Activated CD4-positive, alpha-beta T cell treated with anti-CD3 and anti-CD28 coated beads for 36 hours (primary cell): Measurements from ENCODE around the gene SIPA1. TPM values are rescaled to one million over a fixed set of nuclear protein-coding genes. Genes with fewer than 3 reads are reported as not detected.

Experiments used
- ATAC-seq: fragments of 200-7000 bp; cut with Tn5 transposase; one replicate; pipeline ENCODE4 v1.10.0; 2021; ENCODE audit warnings: mild to moderate bottlenecking, moderate library complexity
- CTCF ChIA-PET: fragments of 350-600 bp; sonication (Branson Sonifier 250); formaldehyde crosslinking; loops from one replicate; lab custom pipeline; 2021; ENCODE audit warnings: antibody characterized with exemption; lab: Charles Lee
- POLR2A ChIA-PET: fragments of 350-600 bp; sonication (Branson Sonifier 250); formaldehyde crosslinking; loops from one replicate; lab custom pipeline; 2021; ENCODE audit warnings: antibody characterized with exemption, inconsistent platforms; lab: Charles Lee
- DNase-seq: peaks from one replicate; pipeline ENCODE4 v3.0.0-alpha.2; 2020
- H3K27ac Mint-ChIP-seq: one replicate; pipeline ENCODE4 v1.8.0; 2021; ENCODE audit warnings: mixed read lengths
- H3K27me3 Mint-ChIP-seq: one replicate; pipeline ENCODE4 v1.8.0; 2021; ENCODE audit warnings: mixed read lengths
- H3K36me3 Mint-ChIP-seq: one replicate; pipeline ENCODE4 v1.8.0; 2021; ENCODE audit warnings: low read depth, mixed read lengths
- H3K4me1 Mint-ChIP-seq: one replicate; pipeline ENCODE4 v1.8.0; 2021; ENCODE audit warnings: mixed read lengths
- H3K4me3 Mint-ChIP-seq: one replicate; pipeline ENCODE4 v1.8.0; 2021; ENCODE audit warnings: mild to moderate bottlenecking, moderate library complexity, mixed read lengths
- H3K9me3 Mint-ChIP-seq: one replicate; pipeline ENCODE4 v1.8.0; 2021; ENCODE audit warnings: low read depth, mixed read lengths
- intact Hi-C, 2 experiments: fragments of 100-400 bp; cut with DNase I in 1 of 2; cut with micrococcal nuclease in 1 of 2; formaldehyde crosslinking; loops; one replicate each; pipeline versions ENCODE4 v1.14.2 to v1.15.1; 2022 to 2024; cut with DNase I, micrococcal nuclease
- total RNA-seq, 2 experiments: library from RNA; stranded (reverse); gene quantifications; one replicate each; pipeline ENCODE4 v1.2.3, GENCODE V29; 2021

Gene SIPA1
- total RNA-seq, 2 experiments from 2014 or later = 181 to 202 TPM

DNA sequence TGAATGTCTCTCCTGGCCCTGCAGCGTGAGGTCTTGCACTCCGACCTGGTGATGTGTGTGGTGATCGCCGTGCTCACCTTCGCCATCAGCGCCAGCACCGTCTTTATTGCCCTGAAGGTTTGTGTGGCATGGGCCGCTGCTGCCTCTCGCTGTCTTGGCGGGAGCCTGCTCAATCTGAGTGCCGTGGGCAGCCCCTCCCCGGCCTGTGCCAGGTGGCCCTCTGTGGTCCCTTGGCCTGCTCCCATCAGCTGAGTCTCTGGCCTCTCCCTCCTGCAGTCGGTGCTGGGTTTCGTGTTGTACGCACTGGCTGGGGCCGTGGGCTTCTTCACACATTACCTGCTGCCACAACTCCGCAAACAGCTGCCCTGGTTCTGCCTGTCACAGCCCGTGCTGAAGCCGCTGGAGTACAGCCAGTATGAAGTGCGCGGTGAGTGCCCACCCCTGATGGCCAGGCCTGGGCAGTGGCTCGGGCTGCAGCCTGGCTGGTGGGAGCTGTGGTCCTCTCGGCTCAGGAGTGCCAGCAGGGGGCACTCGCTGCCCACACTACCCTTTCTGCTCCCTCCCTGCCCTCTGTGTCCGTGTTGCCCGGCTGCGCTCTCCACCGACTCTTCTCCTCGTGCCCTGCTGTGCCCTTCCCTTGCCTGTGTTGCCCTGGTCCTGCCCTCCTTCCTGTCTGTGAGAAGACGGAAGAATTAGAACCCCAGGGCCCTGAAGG, 12.1 kb upstream of the SIPA1 start:
- DNase-seq (peak; percentile 73), ATAC-seq (peak; percentile 85)
- ChIA-PET CTCF (interaction anchor here (0.9 to 2.9 kb wide), 10 partner anchors 9 to 191 kb away, joined by 3 to 13 read pairs (median 4); partner anchors contain the start of gene SIPA1), POLR2A (interaction anchor here (0.6 kb wide), 1 partner anchor 232 kb away, joined by 3 read pairs; no protein-coding TSS in a partner anchor)
- no peaks in the 10 kb centered on the region for H3K9me3 Mint-ChIP-seq
- H3K4me3 Mint-ChIP-seq = no peak overlapping the region
- H3K4me1 Mint-ChIP-seq = no peaks in the 10 kb centered on the region
- peaks cover 51% of the 10 kb centered on the region for H3K36me3 Mint-ChIP-seq
- H3K27ac Mint-ChIP-seq = no peak overlapping the region
- intact Hi-C loops = loop anchor here in 1 of 2 experiments (1.0 to 2.0 kb wide), 2 partner anchors 193 to 363 kb away; no protein-coding TSS in a partner anchor
- H3K27me3 Mint-ChIP-seq = no peaks in the 10 kb centered on the region

DNA sequence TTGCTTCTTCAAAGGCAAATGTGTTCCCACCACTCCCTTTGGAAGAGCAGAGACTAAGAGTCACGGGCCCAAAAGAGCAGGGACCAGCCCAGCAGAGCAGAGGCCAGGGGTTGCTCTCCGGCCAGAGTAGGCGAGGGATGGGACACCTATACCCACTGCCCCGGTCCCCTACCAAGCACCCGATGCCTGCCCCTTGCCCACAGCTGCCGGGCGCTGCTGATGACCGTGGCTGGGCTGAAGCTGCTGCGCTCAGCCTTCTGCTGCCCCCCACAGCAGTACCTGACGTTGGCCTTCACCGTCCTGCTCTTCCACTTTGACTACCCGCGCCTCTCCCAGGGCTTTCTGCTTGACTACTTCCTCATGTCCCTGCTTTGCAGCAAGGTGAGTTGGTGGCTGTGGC, 10.7 kb upstream of the SIPA1 start:
- intact Hi-C loops = loop anchor here in 1 of 2 experiments (2.0 kb wide), 1 partner anchor 362 kb away; no protein-coding TSS in a partner anchor
- Mint-ChIP-seq H3K27ac (no peak overlapping the region), H3K36me3 (peaks cover 48% of the 10 kb centered on the region), H3K9me3 (no peaks in the 10 kb centered on the region), H3K27me3 (no peaks in the 10 kb centered on the region), H3K4me3 (no peak overlapping the region), H3K4me1 (no peaks in the 10 kb centered on the region)
- DNase-seq = no peak
- POLR2A ChIA-PET = no interaction called here
- CTCF ChIA-PET = interaction anchor here (0.7 to 2.9 kb wide), 3 partner anchors 11 to 143 kb away, joined by 4 to 13 read pairs (median 7); partner anchors contain the start of gene SIPA1
- ATAC-seq = no peak

DNA sequence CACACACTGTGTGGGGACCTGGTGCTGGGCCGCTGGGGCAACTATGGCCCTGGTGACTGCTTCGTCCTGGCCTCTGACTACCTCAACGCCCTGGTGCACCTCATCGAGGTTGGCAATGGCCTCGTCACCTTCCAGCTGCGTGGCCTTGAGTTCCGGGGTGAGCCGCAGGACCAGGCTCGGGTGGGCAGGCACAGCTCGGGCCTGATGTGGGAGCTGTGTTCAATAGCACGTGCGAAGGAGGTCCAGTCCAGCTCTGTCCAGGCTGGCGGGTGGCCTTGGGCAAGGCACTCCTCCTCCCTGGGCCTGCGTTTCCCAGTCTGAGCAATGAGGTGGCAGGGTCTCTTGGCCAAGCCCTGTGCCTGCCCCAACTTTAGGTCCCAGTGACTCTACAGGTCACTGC, 8.3 kb upstream of the SIPA1 start:
- ChIA-PET CTCF (no interaction called here), POLR2A (no interaction called here)
- H3K9me3 Mint-ChIP-seq = no peaks in the 10 kb centered on the region
- H3K4me1 Mint-ChIP-seq = peaks cover 4% of the 10 kb centered on the region
- no peak overlapping the region for H3K27ac Mint-ChIP-seq
- H3K27me3 Mint-ChIP-seq = no peaks in the 10 kb centered on the region
- no peak for ATAC-seq
- intact Hi-C loops = no loop called here
- H3K4me3 Mint-ChIP-seq = no peak overlapping the region
- no peak for DNase-seq
- peaks cover 42% of the 10 kb centered on the region for H3K36me3 Mint-ChIP-seq

DNA sequence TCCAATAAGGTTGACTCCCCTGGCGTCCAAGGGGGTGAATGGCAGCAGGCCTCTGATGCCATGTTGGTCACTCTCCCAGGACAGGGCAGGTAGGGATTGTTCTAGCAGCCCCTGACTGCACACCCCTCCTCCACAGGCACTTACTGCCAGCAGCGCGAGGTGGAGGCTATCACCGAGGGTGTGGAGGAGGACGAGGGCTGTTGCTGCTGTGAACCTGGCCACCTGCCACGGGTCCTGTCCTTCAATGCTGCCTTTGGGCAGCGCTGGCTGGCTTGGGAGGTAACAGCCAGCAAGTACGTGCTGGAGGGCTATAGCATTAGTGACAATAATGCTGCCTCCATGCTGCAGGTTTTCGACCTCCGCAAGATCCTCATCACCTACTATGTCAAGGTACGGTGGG, 7.7 kb upstream of the SIPA1 start:
- H3K36me3 Mint-ChIP-seq = peaks cover 42% of the 10 kb centered on the region
- no peak overlapping the region for H3K4me3 Mint-ChIP-seq
- H3K9me3 Mint-ChIP-seq = no peaks in the 10 kb centered on the region
- no peaks in the 10 kb centered on the region for H3K27me3 Mint-ChIP-seq
- ATAC-seq (no peak), DNase-seq (no peak)
- ChIA-PET POLR2A (no interaction called here), CTCF (interaction anchor here (1.2 kb wide), 1 partner anchor 150 kb away, joined by 4 read pairs; no protein-coding TSS in a partner anchor)
- peaks cover 4% of the 10 kb centered on the region for H3K4me1 Mint-ChIP-seq
- no peak overlapping the region for H3K27ac Mint-ChIP-seq
- intact Hi-C loops = no loop called here

DNA sequence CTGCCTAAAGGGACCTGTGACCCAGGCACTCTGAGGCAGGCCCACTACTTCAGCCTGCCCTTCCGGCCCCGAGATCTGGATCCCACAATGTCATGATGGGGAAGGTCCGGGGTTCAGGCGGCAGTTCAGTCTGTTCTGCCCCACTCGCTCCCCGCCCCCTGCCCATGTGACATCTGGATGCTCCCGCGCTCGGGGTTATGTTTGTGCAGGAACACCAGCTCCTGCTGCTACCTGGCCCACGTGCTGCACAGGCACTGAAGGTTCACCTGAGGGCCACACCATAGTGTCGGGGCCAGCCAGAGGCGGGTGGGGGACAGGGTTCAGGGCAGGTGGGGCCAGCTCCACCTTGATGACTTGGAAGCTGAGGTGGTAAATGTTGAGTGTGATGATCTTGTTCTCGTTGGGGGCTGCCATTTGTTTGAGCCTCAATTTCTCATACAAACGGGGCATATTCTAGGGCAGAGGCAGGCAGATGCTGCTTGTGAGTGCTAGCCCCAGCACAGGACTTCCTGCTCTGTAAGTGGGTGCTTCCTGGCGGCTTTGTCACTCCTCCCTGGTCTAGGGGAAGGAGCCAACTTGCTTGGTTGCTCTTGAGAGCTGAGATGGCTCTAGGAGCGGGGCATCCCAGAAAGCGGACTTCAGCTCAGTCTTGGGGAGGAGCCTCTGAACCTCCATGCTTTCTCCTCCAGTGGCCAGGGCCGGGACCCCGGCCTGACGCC, 4.4 kb upstream of the SIPA1 start:
- CTCF ChIA-PET = interaction anchor here (0.9 to 1.5 kb wide), 2 partner anchors 10 to 25 kb away, joined by 3 to 4 read pairs; no protein-coding TSS in a partner anchor

DNA sequence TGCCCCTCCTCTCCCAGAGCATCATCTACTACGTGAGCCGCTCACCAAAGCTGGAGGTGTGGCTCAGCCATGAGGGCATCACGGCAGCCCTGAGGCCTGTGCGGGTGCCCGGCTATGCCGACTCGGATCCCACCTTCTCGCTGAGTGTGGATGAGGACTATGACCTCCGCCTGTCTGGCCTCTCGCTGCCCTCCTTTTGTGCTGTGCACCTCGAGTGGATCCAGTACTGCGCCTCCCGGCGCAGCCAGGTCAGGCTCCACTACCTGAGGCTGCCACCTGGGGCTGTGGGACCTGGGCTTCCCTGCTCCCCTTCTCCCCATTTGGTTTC, 3.8 kb upstream of the SIPA1 start:
- Mint-ChIP-seq H3K27me3 (no peaks in the 10 kb centered on the region), H3K4me1 (peaks cover 19% of the 10 kb centered on the region), H3K9me3 (no peaks in the 10 kb centered on the region), H3K4me3 (no peak overlapping the region), H3K36me3 (peaks cover 32% of the 10 kb centered on the region), H3K27ac (peak overlapping the region; percentile 67)
- intact Hi-C loops = no loop called here
- DNase-seq = no peak
- ChIA-PET CTCF (interaction anchor here (1.5 kb wide), 1 partner anchor 10 kb away, joined by 4 read pairs; no protein-coding TSS in a partner anchor), POLR2A (interaction anchor here (0.6 to 1.0 kb wide), 2 partner anchors 29 to 986 kb away, joined by 3 read pairs; no protein-coding TSS in a partner anchor)
- no peak for ATAC-seq

More for the DNA sequence above, 4.4 kb upstream of the SIPA1 start:
- ATAC-seq (no peak), DNase-seq (no peak)
- Mint-ChIP-seq H3K4me1 (peaks cover 14% of the 10 kb centered on the region), H3K27ac (peak overlapping the region; percentile 67), H3K27me3 (no peaks in the 10 kb centered on the region), H3K4me3 (no peak overlapping the region), H3K9me3 (no peaks in the 10 kb centered on the region), H3K36me3 (peaks cover 30% of the 10 kb centered on the region)
- POLR2A ChIA-PET = interaction anchor here (0.6 to 1.4 kb wide), 5 partner anchors 11 to 987 kb away, joined by 3 to 6 read pairs (median 3); partner anchors contain the start of gene FIBP
- intact Hi-C loops = no loop called here

DNA sequence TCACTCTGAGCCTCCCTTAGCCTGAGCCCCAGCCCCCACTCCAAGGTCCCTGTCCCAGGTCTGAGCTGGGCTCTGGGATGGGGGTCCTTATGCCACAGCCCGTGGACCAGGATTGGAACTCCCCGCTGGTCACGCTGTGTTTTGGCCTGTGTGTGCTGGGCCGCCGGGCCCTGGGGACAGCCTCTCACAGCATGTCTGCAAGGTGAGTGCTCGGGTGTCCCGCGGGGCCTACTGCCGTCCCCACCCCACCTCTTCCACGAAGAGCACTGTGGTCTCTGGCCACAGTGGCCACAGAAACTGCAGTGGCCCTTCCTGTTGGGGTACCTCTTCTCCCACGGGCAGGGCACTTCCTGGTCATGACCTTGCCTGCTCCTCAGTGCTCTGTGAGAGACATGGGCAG, 3.5 kb upstream of the SIPA1 start:
- no peak for ATAC-seq

DNA sequence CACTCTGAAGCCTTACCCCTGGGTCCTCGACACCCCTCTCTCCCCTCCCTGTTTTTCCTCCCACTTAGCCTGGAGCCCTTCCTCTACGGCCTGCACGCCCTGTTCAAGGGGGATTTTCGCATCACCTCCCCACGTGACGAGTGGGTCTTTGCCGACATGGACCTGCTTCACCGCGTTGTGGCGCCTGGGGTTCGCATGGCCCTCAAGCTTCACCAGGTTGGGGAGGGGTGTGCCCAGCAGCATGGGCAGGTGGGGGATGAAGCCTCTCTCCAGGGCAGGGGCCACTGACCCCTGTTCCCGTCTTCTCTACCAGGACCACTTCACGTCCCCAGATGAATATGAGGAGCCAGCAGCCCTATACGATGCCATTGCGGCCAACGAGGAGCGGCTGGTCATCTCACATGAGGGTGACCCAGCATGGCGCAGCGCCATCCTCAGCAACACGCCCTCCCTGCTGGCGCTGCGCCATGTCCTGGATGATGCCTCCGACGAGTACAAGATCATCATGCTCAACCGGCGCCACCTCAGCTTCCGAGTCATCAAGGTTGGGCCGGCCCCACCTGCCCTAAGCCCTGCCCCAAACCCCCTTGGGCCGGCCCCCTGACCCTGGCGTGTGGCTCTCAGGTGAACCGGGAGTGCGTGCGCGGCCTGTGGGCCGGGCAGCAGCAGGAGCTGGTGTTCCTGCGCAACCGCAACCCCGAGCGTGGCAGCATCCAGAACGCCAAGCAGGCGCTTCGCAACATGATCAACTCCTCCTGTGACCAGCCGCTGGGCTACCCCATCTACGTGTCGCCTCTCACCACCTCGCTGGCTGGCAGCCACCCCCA, 2.8 kb upstream of the SIPA1 start:
- POLR2A ChIA-PET = no interaction called here
- CTCF ChIA-PET = interaction anchor here (1.5 kb wide), 1 partner anchor 12 kb away, joined by 4 read pairs; no protein-coding TSS in a partner anchor

More for the DNA sequence above, 3.5 kb upstream of the SIPA1 start:
- Mint-ChIP-seq H3K4me3 (no peak overlapping the region), H3K9me3 (no peaks in the 10 kb centered on the region), H3K36me3 (peaks cover 28% of the 10 kb centered on the region), H3K27me3 (no peaks in the 10 kb centered on the region), H3K27ac (no peak overlapping the region), H3K4me1 (peaks cover 22% of the 10 kb centered on the region)
- ChIA-PET POLR2A (interaction anchor here (1.0 kb wide), 1 partner anchor 29 kb away, joined by 3 read pairs; no protein-coding TSS in a partner anchor), CTCF (interaction anchor here (1.5 kb wide), 1 partner anchor 11 kb away, joined by 4 read pairs; no protein-coding TSS in a partner anchor)
- no peak for DNase-seq
- intact Hi-C loops = no loop called here

DNA sequence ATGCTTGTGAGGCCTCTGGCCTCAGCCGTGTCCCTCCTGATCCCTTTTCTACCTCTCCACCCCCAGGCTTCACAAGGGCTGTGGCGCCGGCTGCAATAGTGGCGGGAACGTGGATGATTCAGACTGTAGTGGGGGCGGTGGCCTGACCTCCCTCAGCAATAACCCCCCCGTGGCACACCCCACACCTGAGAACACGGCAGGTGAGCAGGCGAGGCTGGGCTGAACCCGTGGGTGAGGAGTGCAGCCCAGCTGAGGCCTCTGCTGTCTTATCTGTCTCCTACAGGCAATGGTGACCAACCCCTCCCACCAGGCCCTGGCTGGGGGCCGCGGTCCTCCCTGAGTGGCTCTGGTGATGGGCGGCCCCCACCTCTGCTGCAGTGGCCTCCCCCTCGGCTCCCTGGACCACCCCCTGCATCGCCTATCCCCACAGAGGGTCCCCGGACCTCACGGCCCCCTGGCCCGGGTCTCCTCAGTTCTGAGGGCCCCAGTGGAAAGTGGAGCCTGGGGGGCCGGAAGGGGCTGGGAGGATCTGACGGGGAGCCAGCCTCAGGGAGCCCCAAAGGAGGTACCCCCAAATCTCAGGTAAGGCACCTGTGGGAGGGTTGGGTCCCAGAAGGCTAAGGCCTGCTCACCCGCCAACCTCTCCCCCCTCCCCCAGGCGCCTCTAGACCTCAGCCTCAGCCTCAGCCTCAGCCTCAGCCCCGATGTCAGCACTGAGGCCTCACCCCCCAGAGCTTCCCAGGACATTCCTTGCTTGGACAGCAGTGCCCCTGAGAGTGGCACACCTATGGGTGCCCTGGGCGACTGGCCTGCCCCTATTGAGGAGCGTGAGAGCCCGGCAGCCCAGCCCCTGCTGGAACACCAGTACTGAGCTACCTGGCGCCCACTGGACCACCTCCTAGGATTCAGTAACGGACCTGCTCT, 1.5 kb upstream of the SIPA1 start:
- Mint-ChIP-seq H3K4me1 (peaks cover 35% of the 10 kb centered on the region), H3K4me3 (no peak overlapping the region), H3K27ac (peak overlapping the region; percentile 72), H3K36me3 (peaks cover 39% of the 10 kb centered on the region), H3K27me3 (no peaks in the 10 kb centered on the region), H3K9me3 (no peaks in the 10 kb centered on the region)
- POLR2A ChIA-PET = no interaction called here
- ATAC-seq (no peak), DNase-seq (no peak)
- intact Hi-C loops = no loop called here
- CTCF ChIA-PET = interaction anchor here (0.9 to 2.9 kb wide), 2 partner anchors 11 to 20 kb away, joined by 3 to 13 read pairs; no protein-coding TSS in a partner anchor

More for the DNA sequence above, 2.8 kb upstream of the SIPA1 start:
- Mint-ChIP-seq H3K4me1 (peaks cover 28% of the 10 kb centered on the region), H3K36me3 (peaks cover 34% of the 10 kb centered on the region), H3K27me3 (no peaks in the 10 kb centered on the region), H3K9me3 (no peaks in the 10 kb centered on the region), H3K4me3 (no peak overlapping the region), H3K27ac (peak overlapping the region; percentile 8)
- ATAC-seq (no peak), DNase-seq (no peak)
- intact Hi-C loops = no loop called here
